SK-N-SH (cell line): ENCODE results near the gene POGLUT3. TPM values are rescaled to one million over a fixed set of nuclear protein-coding genes. Genes with fewer than 3 reads are reported as not detected.

Experiments used
- CTCF ChIA-PET: fragments of 300-600, 350-600 bp; formaldehyde crosslinking; extraction: SDS; loops from one replicate; lab custom pipeline; 2021; lab: Yijun Ruan, JAX
- POLR2A ChIA-PET: fragments of 350-600 bp; sonication (Branson Sonifier 250); formaldehyde crosslinking; extraction: SDS; loops from one replicate; lab custom pipeline; 2020; ENCODE audit warnings: antibody characterized with exemption, inconsistent platforms; lab: Yijun Ruan, JAX
- DNase-seq: peaks from one replicate; pipeline ENCODE4 v3.0.0; 2012
- H2AFZ ChIP-seq: fragments of 200-600 bp; sonication (generic); 2 replicates; pipeline ENCODE4 v1.8.1; 2016; ENCODE audit warnings: antibody characterized with exemption, mild to moderate bottlenecking, low read depth
- H3F3A ChIP-seq: fragments of 200-600 bp; sonication (generic); replicated peaks from 2 replicates; pipeline ENCODE3; 2016; ENCODE audit warnings: antibody characterized with exemption, mild to moderate bottlenecking; ENCODE audit not compliant: insufficient read depth
- H3K27ac ChIP-seq, 2 experiments: fragments of 200-500 bp in 1 of 2; fragments of 200-600 bp in 1 of 2; sonication (Bioruptor generic) in 1 of 2; sonication (generic), shearing (Covaris generic) in 1 of 2; 2 replicates each; pipeline versions ENCODE4 v1.5.1 to v1.6.1; 2014 to 2016; ENCODE audit warnings: low read depth in 2 of 2, inconsistent platforms in 1 of 2, low read length in 1 of 2, mild to moderate bottlenecking in 1 of 2, mixed read lengths in 1 of 2
- H3K27me3 ChIP-seq: fragments of 200-600 bp; sonication (generic), shearing (Covaris generic); 2 replicates; pipeline ENCODE4 v1.6.1; 2016; ENCODE audit warnings: mixed run types; ENCODE audit not compliant: insufficient read depth
- H3K36me3 ChIP-seq, 2 experiments: fragments of 200-500 bp in 1 of 2; fragments of 200-600 bp in 1 of 2; sonication (Bioruptor generic) in 1 of 2; sonication (generic) in 1 of 2; replicated peaks in 1 of 2; 2 replicates each; pipeline versions ENCODE3 to v1.5.1; 2014 to 2016; ENCODE audit warnings: low read length in 1 of 2, mild to moderate bottlenecking in 1 of 2; ENCODE audit not compliant: insufficient read depth in 2 of 2, control insufficient read depth in 1 of 2
- H3K4me1 ChIP-seq, 2 experiments: fragments of 200-500 bp in 1 of 2; fragments of 200-600 bp in 1 of 2; sonication (Bioruptor generic) in 1 of 2; sonication (generic), shearing (Covaris generic) in 1 of 2; 2 replicates each; pipeline versions ENCODE4 v1.5.1 to v1.6.1; 2014 to 2016; ENCODE audit warnings: low read depth in 1 of 2, low read length in 1 of 2, mixed run types in 1 of 2; ENCODE audit not compliant: insufficient read depth in 2 of 2, control insufficient read depth in 1 of 2
- H3K4me2 ChIP-seq: fragments of 200-600 bp; sonication (generic), shearing (Covaris generic); 2 replicates; pipeline ENCODE4 v1.6.1; 2017; ENCODE audit warnings: mixed run types
- H3K4me3 ChIP-seq, 2 experiments: fragments of 200-500 bp in 1 of 2; fragments of 200-600 bp in 1 of 2; sonication (Bioruptor generic) in 1 of 2; sonication (generic), shearing (Covaris generic) in 1 of 2; 2 replicates each; pipeline versions ENCODE4 v1.5.1 to v1.8.1; 2014 to 2016; ENCODE audit warnings: low read depth in 2 of 2, inconsistent platforms in 1 of 2, low read length in 1 of 2, mild to moderate bottlenecking in 1 of 2, mixed read lengths in 1 of 2, moderate library complexity in 1 of 2
- H3K79me2 ChIP-seq: fragments of 200-600 bp; sonication (generic); 2 replicates; pipeline ENCODE4 v1.8.1; 2017; ENCODE audit warnings: mild to moderate bottlenecking; ENCODE audit not compliant: insufficient read depth
- H3K9ac ChIP-seq: fragments of 200-600 bp; sonication (generic); 2 replicates; pipeline ENCODE4 v1.6.1; 2017; ENCODE audit warnings: mixed run types
- H3K9me2 ChIP-seq: fragments of 200-600 bp; sonication (generic); 2 replicates; pipeline ENCODE4 v1.6.1; 2017; ENCODE audit warnings: mixed run types
- H3K9me3 ChIP-seq: fragments of 200-600 bp; sonication (generic); 2 replicates; pipeline ENCODE4 v1.6.1; 2017; ENCODE audit warnings: mixed run types, mild to moderate bottlenecking, moderate library complexity
- H4K20me1 ChIP-seq: fragments of 200-600 bp; sonication (generic); 2 replicates; pipeline ENCODE4 v1.6.1; 2017; ENCODE audit warnings: mild to moderate bottlenecking, mixed run types; ENCODE audit not compliant: insufficient read depth
- EZH2phosphoT487 ChIP-seq: fragments of 200-600 bp; sonication (generic); IDR thresholded peaks from 2 replicates; pipeline ENCODE4 v1.6.1; 2017; ENCODE audit warnings: low read depth, mixed run types, mild to moderate bottlenecking, antibody characterized with exemption, moderate library complexity, borderline replicate concordance
- FOXJ3 ChIP-seq: sonication (generic); formaldehyde crosslinking; IDR thresholded peaks from 2 replicates; pipeline ENCODE4 v1.5.1; 2020; ENCODE audit warnings: mild to moderate bottlenecking, missing genetic modification reagents
- JUND ChIP-seq: IDR thresholded peaks from 2 replicates; pipeline ENCODE4 v1.4.0; 2012
- MAX ChIP-seq: IDR thresholded peaks from 2 replicates; pipeline ENCODE4 v1.4.0; 2012; ENCODE audit warnings: low read depth
- RCOR1 ChIP-seq: fragments of 150-350 bp; IDR thresholded peaks from 2 replicates; pipeline ENCODE4 v1.6.1; 2017; ENCODE audit warnings: antibody characterized with exemption, low read length
- REST ChIP-seq: IDR thresholded peaks from 2 replicates; pipeline ENCODE4 v1.6.1; 2012; ENCODE audit warnings: mild to moderate bottlenecking, low read depth, low read length, moderate library complexity
- SMC3 ChIP-seq: IDR thresholded peaks from 2 replicates; pipeline ENCODE4 v1.6.1; 2012; ENCODE audit warnings: low read depth, low read length, improper control_type of control experiment
- ZBTB33 ChIP-seq: IDR thresholded peaks from 2 replicates; pipeline ENCODE4 v1.4.0; 2012; ENCODE audit warnings: low read depth, borderline replicate concordance
- WGBS: methylation state at CpG from one replicate; pipeline ENCODE4 v1.1.6; 2017; ENCODE audit warnings: low lambda C conversion rate; 5-methylcytosine and 5-hydroxymethylcytosine counted together
- polyA plus RNA-seq, 3 experiments: library from polyadenylated mRNA; depleted of rRNA; stranded (reverse); fragments of >200 nt; gene quantifications; 2 replicates each; pipeline ENCODE4 v1.2.3, GENCODE V29; 2012

POGLUT3 gene
- polyA plus RNA-seq, 1 of the 3 experiments (the other 2 are of a cell fraction): 26.3 TPM

- TF ChIP-seq ZBTB33 (no peak), JUND (no peak), RCOR1 (no peak)
- TF ChIP-seq, all 33 proteins: peak for 0
Observed at GRCh38 chr11:108508653-108509593, 10.7 kb upstream of the POGLUT3 start (continued).

GRCh38 chr11:108501396-108501795 is 3.2 kb upstream of the POGLUT3 start:
- Histone ChIP-seq H3K27me3 (no peaks in the 10 kb centered on the region), H4K20me1 (no peaks in the 10 kb centered on the region), H3K4me1 (peaks cover 0 to 11% of the 10 kb centered on the region in 2 experiments; a peak in 2 of 4 replicates), H3K9ac (no peak overlapping the region), H3K27ac (no peak overlapping the region), H2AFZ (no peak overlapping the region), H3K4me3 (no peak overlapping the region), H3K4me2 (no peak overlapping the region), H3K36me3 (no peaks in the 10 kb centered on the region), H3K9me2 (no peaks in the 10 kb centered on the region), H3K9me3 (no peaks in the 10 kb centered on the region), H3K79me2 (peaks cover 5% of the 10 kb centered on the region; the same call in 1 of the 2 replicates), H3F3A (peaks cover 6% of the 10 kb centered on the region)
- TF ChIP-seq FOXJ3 (CRISPR knock-in tag) (no peak), REST (no peak), MAX (no peak), SMC3 (no peak), EZH2phosphoT487 (no peak)
- WGBS: 92% methylated on average over 5 of the region's 5 CpGs
- CTCF ChIA-PET: no interaction called here
- no peak for DNase-seq
- POLR2A ChIA-PET: no interaction called here
